OCI-LY7 (cell line): ENCODE data around the gene MMP2. TPM values are rescaled to one million over a fixed set of nuclear protein-coding genes. Genes with fewer than 3 reads are reported as not detected.

Source experiments
- BruUV-seq: library from RNA; stranded (reverse); fragments of 400-500 nt; replicated peaks from 2 replicates; lab custom pipeline; 2021; lab: Mats Ljungman, UMichigan
- CTCF ChIA-PET: fragments of 300-600 bp; sonication (Branson Sonifier 250); formaldehyde crosslinking; loops from one replicate; lab custom pipeline; 2022; ENCODE audit warnings: antibody characterized with exemption; ENCODE audit not compliant: unreplicated experiment; lab: Charles Lee
- POLR2A ChIA-PET: fragments of 300-600 bp; sonication (Branson Sonifier 250); formaldehyde crosslinking; loops from one replicate; lab custom pipeline; 2022; ENCODE audit warnings: antibody characterized with exemption; lab: Charles Lee
- DNase-seq: peaks from one replicate; pipeline ENCODE4 v3.0.0-alpha.2; 2015; ENCODE audit warnings: low spot score
- H2AFZ ChIP-seq: fragments of 200-600 bp; sonication (generic), shearing (Covaris generic); 2 replicates; pipeline ENCODE4 v1.6.1; 2014; ENCODE audit warnings: mild to moderate bottlenecking, antibody characterized with exemption, low read length, moderate library complexity
- H3K27ac ChIP-seq: fragments of 200-600 bp; sonication (generic); 2 replicates; pipeline ENCODE4 v1.5.1; 2014; ENCODE audit warnings: mixed run types, low read depth, mild to moderate bottlenecking, moderate library complexity, low read length, inconsistent platforms; ENCODE audit not compliant: poor library complexity, severe bottlenecking
- H3K36me3 ChIP-seq: fragments of 200-600 bp; sonication (generic); 2 replicates; pipeline ENCODE4 v1.6.1; 2014; ENCODE audit warnings: mild to moderate bottlenecking, antibody characterized with exemption, low read length, moderate library complexity, mixed read lengths; ENCODE audit not compliant: insufficient read depth
- H3K4me1 ChIP-seq: fragments of 200-600 bp; sonication (generic); 2 replicates; pipeline ENCODE4 v1.5.1; 2014; ENCODE audit warnings: mild to moderate bottlenecking, low read length; ENCODE audit not compliant: insufficient read depth, poor library complexity, severe bottlenecking
- H3K4me2 ChIP-seq: fragments of 200-600 bp; sonication (generic); 2 replicates; pipeline ENCODE4 v1.6.1; 2014; ENCODE audit warnings: mild to moderate bottlenecking, low read length
- H3K4me3 ChIP-seq: fragments of 200-600 bp; sonication (generic); 2 replicates; pipeline ENCODE4 v1.5.1; 2014; ENCODE audit warnings: mild to moderate bottlenecking, low read depth, low read length; ENCODE audit not compliant: poor library complexity, severe bottlenecking
- H3K79me2 ChIP-seq: fragments of 200-600 bp; sonication (generic); 2 replicates; pipeline ENCODE4 v1.6.1; 2016; ENCODE audit warnings: low read depth, mild to moderate bottlenecking, low read length, moderate library complexity, mixed read lengths; ENCODE audit not compliant: insufficient read depth
- H3K9me2 ChIP-seq: fragments of 200-600 bp; sonication (generic); 2 replicates; pipeline ENCODE4 v1.6.1; 2016; ENCODE audit warnings: mild to moderate bottlenecking, low read length, mixed read lengths; ENCODE audit not compliant: insufficient read depth
- H3K9me3 ChIP-seq: fragments of 200-600 bp; sonication (generic); 2 replicates; pipeline ENCODE4 v1.6.1; 2014; ENCODE audit warnings: mild to moderate bottlenecking, mixed run types, low read length, mixed read lengths
- H4K20me1 ChIP-seq: fragments of 200-600 bp; sonication (generic); 2 replicates; pipeline ENCODE4 v1.6.1; 2014; ENCODE audit warnings: mild to moderate bottlenecking, antibody characterized with exemption, low read length, moderate library complexity, mixed read lengths; ENCODE audit not compliant: insufficient read depth
- CTCF ChIP-seq: fragments of 200-600 bp; sonication (generic); conservative IDR thresholded peaks from 2 replicates; pipeline ENCODE4 v1.5.1; 2014; ENCODE audit warnings: mild to moderate bottlenecking, antibody characterized with exemption, low read length, moderate library complexity, mixed read lengths
- EZH2phosphoT487 ChIP-seq: fragments of 200-600 bp; sonication (generic); IDR thresholded peaks from 2 replicates; pipeline ENCODE4 v1.6.1; 2018; ENCODE audit warnings: low read depth, borderline replicate concordance, mild to moderate bottlenecking, mixed run types, antibody characterized with exemption, low read length, moderate library complexity, mixed read lengths
- intact Hi-C: fragments of 100-400 bp; cut with micrococcal nuclease; formaldehyde crosslinking; loops from one replicate; pipeline ENCODE4 v1.10.0; 2022; ENCODE audit not compliant: unreplicated experiment
- total RNA-seq, 2 experiments: library from RNA; depleted of rRNA in 1 of 2; stranded (reverse); fragments of >200 nt in 1 of 2; shearing (Covaris generic) in 1 of 2; gene quantifications; 2 replicates each; pipeline ENCODE4 v1.2.3, GENCODE V29; 2014 to 2022

The MMP2 gene
- total RNA-seq, 2 experiments from 2014 or later, result 0.48 TPM; not detected in 1

GRCh38 chr16:55500530-55501011 lies 21.6 kb downstream of the MMP2 start:
- Histone ChIP-seq H3K9me2 (no peaks in the 10 kb centered on the region), H3K4me2 (no peak overlapping the region), H3K9me3 (no peaks in the 10 kb centered on the region), H3K27ac (no peak overlapping the region), H3K79me2 (no peaks in the 10 kb centered on the region), H3K4me1 (no peaks in the 10 kb centered on the region), H3K4me3 (no peak overlapping the region), H3K36me3 (no peaks in the 10 kb centered on the region), H2AFZ (no peak overlapping the region), H4K20me1 (no peaks in the 10 kb centered on the region)
- TF ChIP-seq EZH2phosphoT487 (no peak), CTCF (no peak)
- intact Hi-C loops, result no loop called here
- no peak for DNase-seq
- BruUV-seq, result no TSS peak
- CTCF ChIA-PET, result no interaction called here
- POLR2A ChIA-PET, result interaction anchor here (0.6 kb wide), 2 partner anchors 1620 to 1831 kb away, joined by 3 read pairs; no protein-coding TSS in a partner anchor

- intact Hi-C loops, result no loop called here
- Histone ChIP-seq H3K4me1 (no peaks in the 10 kb centered on the region), H3K27ac (no peak overlapping the region), H2AFZ (no peak overlapping the region), H3K36me3 (no peaks in the 10 kb centered on the region), H4K20me1 (no peaks in the 10 kb centered on the region), H3K9me2 (no peaks in the 10 kb centered on the region), H3K9me3 (no peaks in the 10 kb centered on the region), H3K4me3 (no peak overlapping the region), H3K79me2 (no peaks in the 10 kb centered on the region), H3K4me2 (no peak overlapping the region)
- ChIA-PET POLR2A (interaction anchor here (1.1 kb wide), 1 partner anchor 32 kb away, joined by 3 read pairs; no protein-coding TSS in a partner anchor), CTCF (no interaction called here)
- BruUV-seq, result no TSS peak
- peak; percentile 2 for DNase-seq
- TF ChIP-seq EZH2phosphoT487 (no peak), CTCF (peak; percentile 37)
Observed at GRCh38 chr16:55501549-55502322, 22.7 kb downstream of the MMP2 start.

DNA sequence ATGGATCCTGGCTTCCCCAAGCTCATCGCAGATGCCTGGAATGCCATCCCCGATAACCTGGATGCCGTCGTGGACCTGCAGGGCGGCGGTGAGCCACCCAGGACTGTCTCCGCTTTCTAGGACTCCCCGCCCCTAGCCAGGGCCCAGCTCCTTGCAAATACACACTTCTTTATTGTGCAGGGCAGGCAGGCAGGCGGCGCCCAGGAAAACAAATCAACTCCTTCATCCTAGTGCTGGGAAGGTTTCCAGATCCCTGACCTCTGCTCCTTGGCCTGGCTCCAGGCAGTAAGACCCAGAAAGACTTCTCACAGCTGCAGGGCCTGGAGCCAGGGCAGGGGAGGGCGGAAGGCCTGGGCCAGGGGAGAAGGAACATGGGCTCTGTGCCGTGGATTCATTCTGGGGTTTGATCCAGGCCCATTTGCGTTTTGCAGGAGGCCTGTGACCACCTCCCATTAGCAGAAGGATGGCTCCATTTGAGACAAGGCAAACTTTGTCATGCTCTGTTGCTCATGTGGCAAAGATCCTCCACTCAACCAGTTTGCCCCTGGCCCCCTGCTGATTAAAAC lies 23.9 kb downstream of the MMP2 start:
- no peak overlapping the region for H3K4me3 ChIP-seq
- no peaks in the 10 kb centered on the region for H3K9me3 ChIP-seq
- ChIA-PET POLR2A (interaction anchor here (0.5 kb wide), 1 partner anchor 12 kb away, joined by 3 read pairs; no protein-coding TSS in a partner anchor), CTCF (no interaction called here)
- no peaks in the 10 kb centered on the region for H3K36me3 ChIP-seq
- BruUV-seq, result no TSS peak
- no peak overlapping the region for H3K27ac ChIP-seq
- TF ChIP-seq EZH2phosphoT487, result no peak
- no peak for TF ChIP-seq CTCF
- no peak overlapping the region for H2AFZ ChIP-seq
- no peaks in the 10 kb centered on the region for H4K20me1 ChIP-seq
- DNase-seq, result no peak
- intact Hi-C loops, result no loop called here
- H3K9me2 ChIP-seq, result no peaks in the 10 kb centered on the region
- H3K79me2 ChIP-seq, result no peaks in the 10 kb centered on the region
- H3K4me2 ChIP-seq, result no peak overlapping the region
- H3K4me1 ChIP-seq, result no peaks in the 10 kb centered on the region
